Keratinocyte (primary cell): Measurements from ENCODE around the gene KCNMA1. TPM values are rescaled to one million over a fixed set of nuclear protein-coding genes. Genes with fewer than 3 reads are reported as not detected.

ENCODE experiments used
- DNase-seq: peaks from one replicate; pipeline ENCODE4 v3.0.0-alpha.2; 2011; ENCODE audit warnings: low read depth, missing footprints, low spot score
- FAIRE-seq: peaks from 2 replicates; lab custom pipeline; 2011; peaks lifted over from hg19 to GRCh38; lab: Jason Lieb, UNC
- H2AFZ ChIP-seq: 2 replicates; pipeline ENCODE4 v1.6.0; 2012; ENCODE audit warnings: low read length, control low read depth, inconsistent platforms; ENCODE audit not compliant: control insufficient read depth
- H3K27ac ChIP-seq: 2 replicates; pipeline ENCODE4 v1.5.1; 2011; ENCODE audit warnings: low read length; ENCODE audit not compliant: control insufficient read depth, insufficient read depth
- H3K27me3 ChIP-seq: 3 replicates; pipeline ENCODE4 v1.6.0; 2011; ENCODE audit warnings: low read length; ENCODE audit not compliant: control insufficient read depth, insufficient read depth; ENCODE audit errors: extremely low read depth
- H3K36me3 ChIP-seq, 2 experiments: 2 replicates in 1 of 2; 3 replicates in 1 of 2; pipeline ENCODE4 v1.5.1; 2011; ENCODE audit warnings: low read length in 2 of 2, mild to moderate bottlenecking in 1 of 2; ENCODE audit not compliant: control insufficient read depth in 2 of 2, insufficient read depth in 2 of 2; ENCODE audit errors: extremely low read depth in 1 of 2
- H3K4me1 ChIP-seq: 3 replicates; pipeline ENCODE4 v1.5.1; 2011; ENCODE audit warnings: low read length; ENCODE audit not compliant: control insufficient read depth, insufficient read depth; ENCODE audit errors: extremely low read depth
- H3K4me2 ChIP-seq: 3 replicates; pipeline ENCODE4 v1.6.0; 2011; ENCODE audit warnings: low read depth, low read length; ENCODE audit not compliant: control insufficient read depth, insufficient read depth; ENCODE audit errors: extremely low read depth
- H3K4me3 ChIP-seq, 3 experiments: fragments of 200-600 bp in 1 of 3; sonication (generic) in 1 of 3; 2 replicates in 2 of 3; 3 replicates in 1 of 3; pipeline ENCODE4 v1.5.1; 2011 to 2016; ENCODE audit warnings: low read length in 3 of 3, mild to moderate bottlenecking in 3 of 3, control low read depth in 2 of 3, inconsistent platforms in 1 of 3, low read depth in 1 of 3, mixed read lengths in 1 of 3, mixed run types in 1 of 3, moderate library complexity in 1 of 3; ENCODE audit not compliant: control insufficient read depth in 2 of 3, insufficient read depth in 2 of 3; ENCODE audit errors: extremely low read depth in 1 of 3
- H3K79me2 ChIP-seq: 2 replicates; pipeline ENCODE4 v1.6.0; 2012; ENCODE audit warnings: low read length; ENCODE audit not compliant: control insufficient read depth, insufficient read depth
- H3K9ac ChIP-seq: 3 replicates; pipeline ENCODE4 v1.6.0; 2011; ENCODE audit warnings: low read length; ENCODE audit not compliant: control insufficient read depth, insufficient read depth; ENCODE audit errors: extremely low read depth
- H3K9me1 ChIP-seq: 3 replicates; pipeline ENCODE4 v1.6.0; 2011; ENCODE audit warnings: low read length; ENCODE audit not compliant: control insufficient read depth, insufficient read depth; ENCODE audit errors: extremely low read depth
- H3K9me3 ChIP-seq: 2 replicates; pipeline ENCODE4 v1.5.1; 2012; ENCODE audit warnings: low read depth, low read length; ENCODE audit not compliant: control insufficient read depth
- H4K20me1 ChIP-seq: 3 replicates; pipeline ENCODE4 v1.6.0; 2011; ENCODE audit warnings: low read length; ENCODE audit not compliant: control insufficient read depth, insufficient read depth; ENCODE audit errors: extremely low read depth
- EZH2 ChIP-seq: IDR thresholded peaks from one replicate; pipeline ENCODE4 v1.6.1; 2012; ENCODE audit warnings: inconsistent platforms, mild to moderate bottlenecking, low read length, moderate library complexity
- dilution Hi-C: fragments of 300-500 bp; cut with MboI; formaldehyde crosslinking; loops from one replicate; pipeline ENCODE4 v1.7.0; 2020; ENCODE audit warnings: low sequenced_read_pairs; ENCODE audit not compliant: extremely low pct_ligation_motif_present
- polyA plus RNA-seq, 5 experiments: library from polyadenylated mRNA; depleted of rRNA in 3 of 5; stranded (reverse) in 3 of 5; stranded (forward) in 1 of 5; unstranded in 1 of 5; fragments of >200 nt; gene quantifications; 1 replicate in 1 of 5; 2 replicates in 3 of 5; 3 replicates in 1 of 5; pipeline versions ENCODE4 v1.2.1 to v1.2.3, GENCODE V29; 2011 to 2012; ENCODE audit warnings: missing spikeins in 2 of 5, low read depth in 1 of 5, low replicate concordance in 1 of 5
- TF ChIP-seq, protein P1 (sequence below), 3 experiments: IDR thresholded peaks in 1 of 3; conservative IDR thresholded peaks in 1 of 3; optimal IDR thresholded peaks in 1 of 3; 2 replicates in 2 of 3; 3 replicates in 1 of 3; pipeline versions ENCODE3 to v1.5.1; 2011; ENCODE audit warnings: low read length in 3 of 3, mild to moderate bottlenecking in 3 of 3, moderate library complexity in 2 of 3, control low read depth in 1 of 3, inconsistent platforms in 1 of 3; ENCODE audit not compliant: insufficient read depth in 2 of 3; ENCODE audit errors: extremely low read depth in 1 of 3

Gene KCNMA1
- polyA plus RNA-seq, 1 donor (not counting 4 experiments of a cell fraction or from before 2014, with no cell fraction given), result 6.3 TPM

- Histone ChIP-seq H3K36me3 (no peaks in the 10 kb centered on the region), H3K4me2 (no peak overlapping the region), H3K9ac (no peak overlapping the region), H3K9me3 (no peaks in the 10 kb centered on the region), H3K4me3 (no peak overlapping the region), H4K20me1 (no peaks in the 10 kb centered on the region), H3K79me2 (no peaks in the 10 kb centered on the region), H3K27me3 (no peaks in the 10 kb centered on the region), H3K27ac (no peak overlapping the region), H3K4me1 (no peaks in the 10 kb centered on the region), H3K9me1 (no peaks in the 10 kb centered on the region), H2AFZ (no peak overlapping the region)
- DNase-seq, result no peak
- dilution Hi-C loops, result no loop called here
- TF ChIP-seq, protein P1, sequence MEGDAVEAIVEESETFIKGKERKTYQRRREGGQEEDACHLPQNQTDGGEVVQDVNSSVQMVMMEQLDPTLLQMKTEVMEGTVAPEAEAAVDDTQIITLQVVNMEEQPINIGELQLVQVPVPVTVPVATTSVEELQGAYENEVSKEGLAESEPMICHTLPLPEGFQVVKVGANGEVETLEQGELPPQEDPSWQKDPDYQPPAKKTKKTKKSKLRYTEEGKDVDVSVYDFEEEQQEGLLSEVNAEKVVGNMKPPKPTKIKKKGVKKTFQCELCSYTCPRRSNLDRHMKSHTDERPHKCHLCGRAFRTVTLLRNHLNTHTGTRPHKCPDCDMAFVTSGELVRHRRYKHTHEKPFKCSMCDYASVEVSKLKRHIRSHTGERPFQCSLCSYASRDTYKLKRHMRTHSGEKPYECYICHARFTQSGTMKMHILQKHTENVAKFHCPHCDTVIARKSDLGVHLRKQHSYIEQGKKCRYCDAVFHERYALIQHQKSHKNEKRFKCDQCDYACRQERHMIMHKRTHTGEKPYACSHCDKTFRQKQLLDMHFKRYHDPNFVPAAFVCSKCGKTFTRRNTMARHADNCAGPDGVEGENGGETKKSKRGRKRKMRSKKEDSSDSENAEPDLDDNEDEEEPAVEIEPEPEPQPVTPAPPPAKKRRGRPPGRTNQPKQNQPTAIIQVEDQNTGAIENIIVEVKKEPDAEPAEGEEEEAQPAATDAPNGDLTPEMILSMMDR (optimal IDR thresholded peaks at IDR 0.05 in 1 of 3, IDR thresholded peaks at IDR 0.05 in 1 of 3, conservative IDR thresholded peaks at IDR 0.05 in 1 of 3; ENCODE audit: extremely low read depth in 1 of 3, insufficient read depth in 2 of 3, low read length in 3 of 3), result no peak
- no peak for TF ChIP-seq EZH2
- no peak for FAIRE-seq
These were observed 448.1 kb downstream of the KCNMA1 start for GRCh38 chr10:77189520-77189919.

DNA sequence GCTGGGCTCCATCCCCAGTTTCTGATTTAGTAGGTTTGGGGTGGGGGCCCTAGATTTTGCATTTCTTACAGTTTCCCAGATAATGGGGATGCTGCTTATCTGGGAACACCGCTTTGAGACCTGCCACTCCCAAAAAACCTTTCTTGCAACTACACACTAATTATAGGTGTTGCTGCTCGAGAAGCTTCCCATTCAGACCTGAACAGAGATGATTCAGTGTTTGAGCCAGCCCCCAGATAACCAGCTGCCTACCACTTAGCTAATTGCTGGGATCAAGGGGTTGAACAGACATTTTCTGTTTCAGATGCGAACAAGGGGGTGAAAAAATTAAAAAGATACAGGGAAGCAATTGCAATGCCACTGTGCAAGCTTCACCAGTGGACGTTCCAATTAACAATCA is 448.5 kb downstream of the KCNMA1 start:
- H2AFZ ChIP-seq, result no peak overlapping the region
- no peak for FAIRE-seq
- no peaks in the 10 kb centered on the region for H3K9me1 ChIP-seq
- no peaks in the 10 kb centered on the region for H3K9me3 ChIP-seq
- no peaks in the 10 kb centered on the region for H3K36me3 ChIP-seq
- dilution Hi-C loops, result no loop called here
- H4K20me1 ChIP-seq, result no peaks in the 10 kb centered on the region
- H3K9ac ChIP-seq, result no peak overlapping the region
- H3K27me3 ChIP-seq, result no peaks in the 10 kb centered on the region
- no peak for DNase-seq
- H3K4me1 ChIP-seq, result no peaks in the 10 kb centered on the region
- no peak overlapping the region for H3K27ac ChIP-seq
- no peaks in the 10 kb centered on the region for H3K79me2 ChIP-seq
- no peak for TF ChIP-seq EZH2
- TF ChIP-seq, protein P1 (optimal IDR thresholded peaks at IDR 0.05 in 1 of 3, IDR thresholded peaks at IDR 0.05 in 1 of 3, conservative IDR thresholded peaks at IDR 0.05 in 1 of 3; ENCODE audit: extremely low read depth in 1 of 3, insufficient read depth in 2 of 3, low read length in 3 of 3), result no peak
- no peak overlapping the region for H3K4me3 ChIP-seq
- H3K4me2 ChIP-seq, result no peak overlapping the region
